Activated naive CD4-positive, alpha-beta T cell treated with anti-CD3 and anti-CD28 coated beads, Interleukin-2, amount 10 ng/mL, durations not matched to agents 7 days and 5 days (primary cell): ENCODE data around the gene RGS4.

Experiments
- CTCF ChIA-PET: fragments of 350-600 bp; sonication (Branson Sonifier 250); formaldehyde crosslinking; loops from one replicate; lab custom pipeline; 2021; ENCODE audit warnings: antibody characterized with exemption; lab: Charles Lee
- DNase-seq: peaks from one replicate; pipeline ENCODE4 v3.0.0-alpha.2; 2020
- H3K27ac Mint-ChIP-seq: one replicate; pipeline ENCODE4 v1.8.0; 2021; ENCODE audit warnings: mild to moderate bottlenecking, moderate library complexity, mixed read lengths
- H3K27me3 Mint-ChIP-seq: one replicate; pipeline ENCODE4 v1.8.0; 2021; ENCODE audit warnings: mild to moderate bottlenecking, mixed read lengths
- H3K36me3 Mint-ChIP-seq: one replicate; pipeline ENCODE4 v1.8.0; 2021; ENCODE audit warnings: mixed read lengths
- H3K4me1 Mint-ChIP-seq: one replicate; pipeline ENCODE4 v1.8.0; 2021; ENCODE audit warnings: mixed read lengths
- H3K4me3 Mint-ChIP-seq: one replicate; pipeline ENCODE4 v1.8.0; 2021; ENCODE audit warnings: mild to moderate bottlenecking, moderate library complexity, mixed read lengths
- H3K9me3 Mint-ChIP-seq: one replicate; pipeline ENCODE4 v1.8.0; 2021; ENCODE audit warnings: mixed read lengths

Gene RGS4

GRCh38 chr1:163055005-163055404 lies 14.2 kb upstream of the RGS4 start:
- Mint-ChIP-seq H3K36me3 (no peaks in the 10 kb centered on the region), H3K27me3 (peaks cover 3% of the 10 kb centered on the region), H3K4me3 (no peak overlapping the region), H3K4me1 (no peaks in the 10 kb centered on the region), H3K9me3 (no peaks in the 10 kb centered on the region), H3K27ac (no peak overlapping the region)
- DNase-seq, result no peak
- CTCF ChIA-PET, result no interaction called here

- no peak for DNase-seq
- Mint-ChIP-seq H3K27me3 (peaks cover 3% of the 10 kb centered on the region), H3K36me3 (no peaks in the 10 kb centered on the region), H3K4me1 (no peaks in the 10 kb centered on the region), H3K4me3 (no peak overlapping the region), H3K9me3 (no peaks in the 10 kb centered on the region), H3K27ac (no peak overlapping the region)
- CTCF ChIA-PET, result no interaction called here
Measured at GRCh38 chr1:163055531-163055930, 13.6 kb upstream of the RGS4 start.

- no peaks in the 10 kb centered on the region for H3K36me3 Mint-ChIP-seq
- CTCF ChIA-PET, result interaction anchor here (1.2 kb wide), 2 partner anchors 14 to 58 kb away, joined by 3 to 5 read pairs; no protein-coding TSS in a partner anchor
- H3K9me3 Mint-ChIP-seq, result no peaks in the 10 kb centered on the region
- no peak for DNase-seq
- H3K4me3 Mint-ChIP-seq, result no peak overlapping the region
- H3K27ac Mint-ChIP-seq, result no peak overlapping the region
- H3K4me1 Mint-ChIP-seq, result no peaks in the 10 kb centered on the region
- H3K27me3 Mint-ChIP-seq, result peaks cover 3% of the 10 kb centered on the region
Measured at GRCh38 chr1:163056831-163057230, 12.3 kb upstream of the RGS4 start.

- Mint-ChIP-seq H3K9me3 (no peaks in the 10 kb centered on the region), H3K4me3 (no peak overlapping the region), H3K27me3 (peaks cover 2% of the 10 kb centered on the region), H3K4me1 (no peaks in the 10 kb centered on the region), H3K27ac (no peak overlapping the region), H3K36me3 (no peaks in the 10 kb centered on the region)
- CTCF ChIA-PET, result interaction anchor here (2.2 kb wide), 1 partner anchor 11 kb away, joined by 5 read pairs; no protein-coding TSS in a partner anchor
- no peak for DNase-seq
Measured at GRCh38 chr1:163060343-163061007, 8.7 kb upstream of the RGS4 start.

- CTCF ChIA-PET, result no interaction called here
- DNase-seq, result no peak
- H3K27ac Mint-ChIP-seq, result no peak overlapping the region
- no peaks in the 10 kb centered on the region for H3K27me3 Mint-ChIP-seq
- H3K4me1 Mint-ChIP-seq, result no peaks in the 10 kb centered on the region
- H3K4me3 Mint-ChIP-seq, result no peak overlapping the region
- no peaks in the 10 kb centered on the region for H3K36me3 Mint-ChIP-seq
- no peaks in the 10 kb centered on the region for H3K9me3 Mint-ChIP-seq
Measured at GRCh38 chr1:163063143-163063542, 6.0 kb upstream of the RGS4 start.

GRCh38 chr1:163063610-163064009 lies 5.6 kb upstream of the RGS4 start:
- Mint-ChIP-seq H3K4me1 (no peaks in the 10 kb centered on the region), H3K27me3 (peaks cover under 1% of the 10 kb centered on the region)
- CTCF ChIA-PET, result no interaction called here

GRCh38 chr1:163066168-163066567 lies 3.0 kb upstream of the RGS4 start:
- no peaks in the 10 kb centered on the region for H3K36me3 Mint-ChIP-seq
- H3K4me1 Mint-ChIP-seq, result no peaks in the 10 kb centered on the region
- no peak overlapping the region for H3K27ac Mint-ChIP-seq
- CTCF ChIA-PET, result no interaction called here
- H3K27me3 Mint-ChIP-seq, result peaks cover 11% of the 10 kb centered on the region
- DNase-seq, result no peak
- no peaks in the 10 kb centered on the region for H3K9me3 Mint-ChIP-seq
- H3K4me3 Mint-ChIP-seq, result no peak overlapping the region

More at GRCh38 chr1:163063610-163064009, 5.6 kb upstream of the RGS4 start:
- Mint-ChIP-seq H3K27ac (no peak overlapping the region), H3K9me3 (no peaks in the 10 kb centered on the region), H3K4me3 (no peak overlapping the region), H3K36me3 (no peaks in the 10 kb centered on the region)
- no peak for DNase-seq

GRCh38 chr1:163066686-163067085 lies 2.5 kb upstream of the RGS4 start:
- no peaks in the 10 kb centered on the region for H3K36me3 Mint-ChIP-seq
- no peaks in the 10 kb centered on the region for H3K4me1 Mint-ChIP-seq
- CTCF ChIA-PET, result no interaction called here
- H3K27ac Mint-ChIP-seq, result no peak overlapping the region
- H3K9me3 Mint-ChIP-seq, result no peaks in the 10 kb centered on the region
- DNase-seq, result no peak
- peaks cover 12% of the 10 kb centered on the region for H3K27me3 Mint-ChIP-seq
- no peak overlapping the region for H3K4me3 Mint-ChIP-seq

- H3K9me3 Mint-ChIP-seq, result no peaks in the 10 kb centered on the region
- H3K4me1 Mint-ChIP-seq, result no peaks in the 10 kb centered on the region
- no peak for DNase-seq
- H3K4me3 Mint-ChIP-seq, result no peak overlapping the region
- CTCF ChIA-PET, result interaction anchor here (5.5 kb wide), 1 partner anchor 247 kb away, joined by 43 read pairs; no protein-coding TSS in a partner anchor
- peaks cover 19% of the 10 kb centered on the region for H3K27me3 Mint-ChIP-seq
- H3K27ac Mint-ChIP-seq, result no peak overlapping the region
- H3K36me3 Mint-ChIP-seq, result no peaks in the 10 kb centered on the region
Measured at GRCh38 chr1:163068716-163069115, 445 bp upstream of the RGS4 start.

- no peak for DNase-seq
- Mint-ChIP-seq H3K9me3 (no peaks in the 10 kb centered on the region), H3K27ac (no peak overlapping the region), H3K4me1 (no peaks in the 10 kb centered on the region), H3K27me3 (peaks cover 19% of the 10 kb centered on the region), H3K36me3 (no peaks in the 10 kb centered on the region), H3K4me3 (no peak overlapping the region)
- CTCF ChIA-PET, result interaction anchor here (0.8 to 5.5 kb wide), 3 partner anchors 184 to 246 kb away, joined by 3 to 43 read pairs (median 4); no protein-coding TSS in a partner anchor
Measured at GRCh38 chr1:163069655-163070277, 605 bp downstream of the RGS4 start.

GRCh38 chr1:163071405-163072255 lies 2.5 kb downstream of the RGS4 start:
- peaks cover 19% of the 10 kb centered on the region for H3K27me3 Mint-ChIP-seq
- H3K9me3 Mint-ChIP-seq, result no peaks in the 10 kb centered on the region
- CTCF ChIA-PET, result interaction anchor here (0.8 to 5.5 kb wide), 6 partner anchors 11 to 244 kb away, joined by 3 to 43 read pairs (median 4); no protein-coding TSS in a partner anchor
- peak; percentile 65 for DNase-seq
- H3K4me1 Mint-ChIP-seq, result no peaks in the 10 kb centered on the region
- no peak overlapping the region for H3K27ac Mint-ChIP-seq
- no peaks in the 10 kb centered on the region for H3K36me3 Mint-ChIP-seq
- no peak overlapping the region for H3K4me3 Mint-ChIP-seq

- H3K27ac Mint-ChIP-seq, result no peak overlapping the region
- DNase-seq, result no peak
- H3K36me3 Mint-ChIP-seq, result no peaks in the 10 kb centered on the region
- no peaks in the 10 kb centered on the region for H3K4me1 Mint-ChIP-seq
- no peak overlapping the region for H3K4me3 Mint-ChIP-seq
- CTCF ChIA-PET, result interaction anchor here (5.5 kb wide), 1 partner anchor 243 kb away, joined by 43 read pairs; no protein-coding TSS in a partner anchor
- H3K27me3 Mint-ChIP-seq, result peaks cover 19% of the 10 kb centered on the region
- no peaks in the 10 kb centered on the region for H3K9me3 Mint-ChIP-seq
Measured at GRCh38 chr1:163072658-163073057, 3.5 kb downstream of the RGS4 start.

- no peaks in the 10 kb centered on the region for H3K4me1 Mint-ChIP-seq
- no peaks in the 10 kb centered on the region for H3K9me3 Mint-ChIP-seq
- no peak overlapping the region for H3K4me3 Mint-ChIP-seq
- no peak for DNase-seq
- H3K27me3 Mint-ChIP-seq, result peaks cover 15% of the 10 kb centered on the region
- no peaks in the 10 kb centered on the region for H3K36me3 Mint-ChIP-seq
- CTCF ChIA-PET, result interaction anchor here (1.6 kb wide), 1 partner anchor 101 kb away, joined by 4 read pairs; no protein-coding TSS in a partner anchor
- H3K27ac Mint-ChIP-seq, result no peak overlapping the region
Measured at GRCh38 chr1:163074004-163074403, 4.8 kb downstream of the RGS4 start.

GRCh38 chr1:163074716-163075284 lies 5.6 kb downstream of the RGS4 start:
- H3K27me3 Mint-ChIP-seq, result peaks cover 8% of the 10 kb centered on the region
- no peaks in the 10 kb centered on the region for H3K4me1 Mint-ChIP-seq
- no peak overlapping the region for H3K27ac Mint-ChIP-seq
- CTCF ChIA-PET, result interaction anchor here (1.6 kb wide), 1 partner anchor 100 kb away, joined by 4 read pairs; no protein-coding TSS in a partner anchor
- H3K9me3 Mint-ChIP-seq, result no peaks in the 10 kb centered on the region
- no peaks in the 10 kb centered on the region for H3K36me3 Mint-ChIP-seq
- no peak for DNase-seq
- no peak overlapping the region for H3K4me3 Mint-ChIP-seq
